Neuron (in vitro differentiated cells): ENCODE data around the gene SV2C.

Experiments used
- H2AFZ ChIP-seq: one replicate; pipeline ENCODE4 v1.6.1; 2013; ENCODE audit warnings: low read depth, mild to moderate bottlenecking, inconsistent platforms, low read length, moderate library complexity
- H3K27me3 ChIP-seq: one replicate; pipeline ENCODE4 v1.6.1; 2013; ENCODE audit warnings: low read length; ENCODE audit not compliant: insufficient read depth
- H3K36me3 ChIP-seq: one replicate; pipeline ENCODE4 v1.6.1; 2013; ENCODE audit warnings: low read length; ENCODE audit not compliant: insufficient read depth
- H3K4me1 ChIP-seq: one replicate; pipeline ENCODE4 v1.6.1; 2013; ENCODE audit warnings: low read length; ENCODE audit not compliant: insufficient read depth
- H3K4me3 ChIP-seq: 2 replicates; pipeline ENCODE4 v1.5.1; 2013; ENCODE audit warnings: mild to moderate bottlenecking, low read length, moderate library complexity
- H3K9me3 ChIP-seq: one replicate; pipeline ENCODE4 v1.6.1; 2013; ENCODE audit warnings: low read length

SV2C gene

DNA sequence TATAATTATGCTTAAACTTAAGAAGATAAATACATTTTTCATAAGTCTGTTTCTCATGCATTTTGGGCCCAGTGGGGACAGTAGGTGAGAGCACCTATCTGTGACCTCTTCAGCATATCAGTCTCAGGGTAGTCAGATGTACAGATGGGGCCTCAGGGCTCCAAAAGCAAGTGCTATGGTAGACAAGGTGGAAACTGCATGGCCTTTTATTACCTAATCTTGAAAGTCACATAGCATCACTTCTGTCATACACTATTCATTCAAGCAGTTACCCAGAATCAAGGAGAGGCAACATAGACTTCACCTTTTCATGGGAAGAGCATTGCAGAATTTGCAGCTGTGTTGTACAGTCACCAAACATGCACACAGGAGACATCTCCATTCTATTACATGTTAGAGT, 94.8 kb downstream of the SV2C start:
- Histone ChIP-seq H3K9me3 (no peaks in the 10 kb centered on the region), H3K27me3 (no peaks in the 10 kb centered on the region), H3K36me3 (no peaks in the 10 kb centered on the region), H3K4me1 (no peaks in the 10 kb centered on the region), H2AFZ (no peak overlapping the region), H3K4me3 (no peak overlapping the region)

DNA sequence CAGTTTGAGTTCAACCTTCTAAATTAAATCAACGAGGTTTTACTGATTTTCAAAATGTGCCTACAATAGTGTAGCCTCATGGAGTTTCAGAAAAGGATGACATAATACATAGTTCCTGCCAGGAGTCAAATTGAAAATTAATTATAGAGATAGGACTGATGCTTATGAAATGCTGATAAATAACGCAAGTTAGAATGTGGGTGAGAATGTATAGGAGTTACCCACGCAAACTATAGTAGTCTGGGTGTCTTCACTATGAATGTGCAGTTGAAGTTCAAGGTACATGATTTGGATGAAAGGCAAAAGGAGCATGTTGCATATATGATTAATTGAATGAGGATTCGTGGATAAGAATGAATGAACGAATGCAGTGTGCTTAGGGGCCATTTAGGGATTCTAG, 95.7 kb downstream of the SV2C start:
- no peaks in the 10 kb centered on the region for H3K9me3 ChIP-seq
- H3K4me1 ChIP-seq: no peaks in the 10 kb centered on the region
- H3K4me3 ChIP-seq: no peak overlapping the region
- no peak overlapping the region for H2AFZ ChIP-seq
- no peaks in the 10 kb centered on the region for H3K27me3 ChIP-seq
- no peaks in the 10 kb centered on the region for H3K36me3 ChIP-seq

DNA sequence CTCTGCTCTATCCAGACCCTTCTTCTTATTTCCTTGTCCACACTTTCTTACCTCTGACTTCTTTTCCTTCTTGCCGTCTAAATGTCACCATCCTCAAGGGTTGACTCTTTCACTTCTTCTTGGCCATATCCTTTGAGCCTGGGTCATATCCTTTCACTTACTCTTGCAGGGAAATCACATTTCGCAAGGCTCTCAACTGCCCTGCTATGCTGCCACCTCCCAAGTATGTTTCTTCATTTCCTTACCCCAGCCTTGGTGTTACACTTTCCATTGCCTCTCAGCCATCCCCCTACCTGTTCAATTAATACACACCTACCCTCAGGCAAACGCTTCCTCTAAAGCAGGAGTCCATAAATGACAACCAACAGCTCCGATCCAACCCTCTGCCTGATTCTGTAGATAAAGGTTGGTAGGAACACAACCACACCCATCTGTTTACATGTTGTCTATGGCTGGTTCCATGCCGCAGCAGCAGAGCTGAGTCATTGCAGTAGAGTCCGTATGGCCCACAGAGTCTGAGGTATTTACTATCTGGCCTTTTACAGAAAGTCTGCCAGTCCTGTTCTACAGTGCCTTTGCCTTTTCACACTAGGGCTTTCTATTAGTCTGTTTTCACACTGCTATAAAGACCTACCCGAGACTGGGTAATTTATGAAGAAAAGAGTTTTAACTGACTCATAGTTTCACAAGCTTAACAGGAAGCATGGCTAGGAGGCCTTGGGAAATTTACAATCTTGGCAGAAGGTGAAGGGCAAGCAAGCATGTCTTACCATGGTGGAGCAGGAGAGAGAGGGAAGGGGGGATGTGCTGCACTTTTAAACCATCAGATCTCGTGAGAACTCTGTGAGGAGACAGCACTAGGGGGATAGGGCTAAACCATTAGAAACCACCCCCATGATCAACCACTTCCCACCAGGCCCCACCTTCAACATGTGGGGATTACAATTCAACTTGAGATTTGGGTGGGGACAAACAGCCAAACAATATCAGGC, 97.9 kb downstream of the SV2C start:
- H3K27me3 ChIP-seq: no peaks in the 10 kb centered on the region
- H3K9me3 ChIP-seq: no peaks in the 10 kb centered on the region
- no peak overlapping the region for H2AFZ ChIP-seq
- H3K4me3 ChIP-seq: no peak overlapping the region
- H3K4me1 ChIP-seq: no peaks in the 10 kb centered on the region
- H3K36me3 ChIP-seq: no peaks in the 10 kb centered on the region

DNA sequence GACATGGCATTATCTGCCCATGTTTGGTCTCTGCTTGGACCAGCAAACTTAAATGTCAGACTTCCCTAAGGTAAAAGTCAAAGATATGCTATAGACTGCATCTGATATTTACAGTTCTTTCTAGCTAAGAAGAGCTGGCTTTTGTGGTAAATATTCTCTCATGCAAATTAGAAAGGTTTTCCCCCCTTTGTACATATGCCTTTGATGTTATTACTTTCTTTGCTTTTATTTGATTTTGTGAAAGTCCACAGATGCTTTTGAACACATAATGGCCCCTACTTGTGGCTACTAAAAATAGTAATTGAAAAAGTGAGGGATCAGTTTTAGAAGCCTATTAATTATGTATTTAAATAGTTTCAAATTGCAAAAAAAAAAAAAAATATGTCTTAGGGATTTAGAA, 104.2 kb downstream of the SV2C start:
- Histone ChIP-seq H3K4me3 (no peak overlapping the region), H3K4me1 (no peaks in the 10 kb centered on the region), H3K9me3 (no peaks in the 10 kb centered on the region), H3K36me3 (no peaks in the 10 kb centered on the region), H3K27me3 (no peaks in the 10 kb centered on the region), H2AFZ (no peak overlapping the region)

DNA sequence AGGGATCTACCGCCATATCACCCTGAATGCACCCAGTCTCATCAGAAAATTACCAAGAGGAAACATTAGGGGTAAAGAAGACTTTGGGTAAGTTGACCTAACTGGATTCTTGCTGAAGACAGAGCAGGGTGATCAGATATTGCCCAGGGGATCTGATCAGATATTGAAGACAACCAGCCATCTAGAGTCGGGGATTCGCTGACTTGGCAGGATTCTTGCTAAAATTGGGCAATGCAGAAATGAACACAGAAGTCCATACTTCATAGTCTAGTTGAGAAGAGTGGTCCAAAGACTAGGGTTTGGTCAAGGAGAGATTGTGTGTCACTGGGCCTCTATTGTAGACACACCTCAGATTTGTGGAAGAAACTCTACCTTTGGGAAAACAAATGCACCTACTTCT, 107.2 kb downstream of the SV2C start:
- no peak overlapping the region for H3K4me3 ChIP-seq
- no peak overlapping the region for H2AFZ ChIP-seq
- no peaks in the 10 kb centered on the region for H3K27me3 ChIP-seq
- H3K9me3 ChIP-seq: no peaks in the 10 kb centered on the region
- no peaks in the 10 kb centered on the region for H3K36me3 ChIP-seq
- H3K4me1 ChIP-seq: no peaks in the 10 kb centered on the region

DNA sequence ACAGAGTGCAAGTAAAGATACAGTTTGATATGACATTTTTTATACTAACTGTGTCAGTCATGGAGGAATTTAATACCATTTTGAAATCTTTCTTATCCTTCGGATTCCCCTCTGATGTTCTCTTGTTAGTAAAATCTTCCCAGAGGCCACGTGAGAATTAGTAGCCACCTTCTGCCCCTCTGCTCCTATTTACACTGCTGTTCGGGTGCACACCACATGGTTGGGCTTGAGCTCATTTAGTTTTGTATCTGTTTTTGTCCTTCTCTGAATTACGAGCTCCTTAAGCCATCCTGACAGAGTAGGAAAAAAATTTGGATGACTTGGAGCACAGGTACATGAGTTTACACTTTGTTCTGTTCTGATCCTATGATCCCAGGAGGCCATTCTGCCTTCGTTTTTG, 109.7 kb downstream of the SV2C start:
- H3K36me3 ChIP-seq: no peaks in the 10 kb centered on the region
- no peak overlapping the region for H2AFZ ChIP-seq
- H3K4me1 ChIP-seq: no peaks in the 10 kb centered on the region
- H3K27me3 ChIP-seq: no peaks in the 10 kb centered on the region
- H3K4me3 ChIP-seq: no peak overlapping the region
- no peaks in the 10 kb centered on the region for H3K9me3 ChIP-seq

DNA sequence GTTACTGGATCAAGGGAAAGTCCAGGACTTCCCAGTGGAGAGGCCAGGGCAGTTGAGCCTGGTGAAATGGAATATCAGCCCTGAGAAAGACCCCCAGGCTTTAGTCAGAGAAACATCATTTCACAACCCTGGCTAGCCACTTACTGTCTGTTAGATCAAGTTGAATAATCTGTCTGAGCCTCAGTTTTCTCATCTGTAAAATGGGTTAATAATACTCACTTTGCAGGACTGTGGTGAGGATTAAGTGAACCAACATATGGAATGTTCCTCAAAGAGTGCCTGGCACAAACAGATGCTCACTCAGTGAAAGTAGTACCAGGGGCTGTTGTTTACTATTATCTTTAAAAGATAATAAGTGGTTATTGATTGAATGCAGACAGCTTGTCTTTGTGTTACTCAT, 110.5 kb downstream of the SV2C start:
- Histone ChIP-seq H3K4me1 (no peaks in the 10 kb centered on the region), H3K4me3 (no peak overlapping the region), H3K9me3 (no peaks in the 10 kb centered on the region), H3K36me3 (no peaks in the 10 kb centered on the region), H3K27me3 (no peaks in the 10 kb centered on the region), H2AFZ (no peak overlapping the region)

DNA sequence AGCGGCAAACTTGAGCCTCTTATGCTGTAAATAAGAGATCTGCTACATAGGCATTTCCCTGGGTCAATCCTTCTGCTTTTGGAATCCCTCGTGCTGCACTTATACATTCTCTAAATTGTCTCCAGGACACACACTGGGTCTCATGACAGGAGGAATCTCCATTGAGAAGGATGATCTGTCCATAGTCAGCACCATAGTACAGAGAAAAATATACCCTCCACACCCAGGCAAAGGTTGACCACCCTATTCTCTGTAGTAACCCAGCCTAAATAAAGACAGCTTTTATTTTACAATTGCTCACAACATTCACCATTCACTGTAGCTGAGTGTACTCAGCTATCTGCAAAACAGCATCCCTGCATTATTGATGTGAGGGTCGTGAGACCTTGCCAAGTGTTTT, 111.2 kb downstream of the SV2C start:
- Histone ChIP-seq H3K4me1 (no peaks in the 10 kb centered on the region), H2AFZ (no peak overlapping the region), H3K36me3 (no peaks in the 10 kb centered on the region), H3K27me3 (no peaks in the 10 kb centered on the region), H3K4me3 (no peak overlapping the region), H3K9me3 (no peaks in the 10 kb centered on the region)

DNA sequence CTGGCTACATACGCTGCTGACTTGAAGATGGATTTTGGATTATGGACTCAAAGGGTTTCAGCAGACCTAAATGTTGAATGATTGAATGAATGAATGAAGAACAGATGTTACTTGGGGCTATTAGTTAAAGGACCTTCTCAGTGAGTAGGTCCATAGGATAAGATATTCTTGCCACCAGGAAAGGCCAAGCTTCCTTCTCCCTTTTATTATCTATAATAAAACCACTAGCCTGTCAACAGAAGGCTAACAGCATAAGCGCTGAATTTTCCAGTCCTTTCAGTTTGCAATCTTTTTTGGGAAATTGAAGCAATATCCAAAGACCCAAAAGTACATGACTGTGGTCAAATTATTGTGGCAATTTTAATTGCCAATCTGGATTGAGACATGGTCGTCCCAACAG, 113.3 kb downstream of the SV2C start:
- H3K27me3 ChIP-seq: no peaks in the 10 kb centered on the region
- H3K9me3 ChIP-seq: no peaks in the 10 kb centered on the region
- H3K4me1 ChIP-seq: no peaks in the 10 kb centered on the region
- H3K4me3 ChIP-seq: no peak overlapping the region
- no peaks in the 10 kb centered on the region for H3K36me3 ChIP-seq
- no peak overlapping the region for H2AFZ ChIP-seq

DNA sequence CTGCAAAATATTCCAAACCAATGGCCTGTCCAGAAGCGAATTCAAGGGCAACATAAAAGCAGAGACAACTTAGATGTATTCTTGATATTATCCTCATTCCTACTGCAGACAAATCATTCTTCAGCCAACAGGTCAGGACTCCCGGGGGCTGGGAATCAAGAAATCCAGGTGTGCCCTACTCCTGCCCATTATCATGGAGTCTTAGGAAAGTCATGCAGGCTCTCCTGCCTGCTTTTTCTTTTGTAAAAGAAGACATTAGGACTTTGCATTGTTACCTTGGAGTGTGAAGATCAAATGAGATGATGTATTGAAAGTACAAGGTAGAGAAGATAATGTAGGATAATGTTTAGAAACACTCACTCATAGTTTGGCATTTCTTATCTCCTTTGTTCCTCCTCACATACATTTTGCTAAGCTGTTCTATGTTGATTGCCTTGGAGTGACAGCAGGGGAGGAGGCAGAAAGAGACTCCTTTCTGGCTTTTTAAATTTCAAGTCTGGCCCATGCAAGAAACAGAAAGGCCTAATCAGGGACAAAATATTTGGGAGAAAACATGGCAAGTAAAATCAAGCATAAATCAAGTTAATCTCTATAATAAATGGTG, 113.8 kb downstream of the SV2C start:
- H3K9me3 ChIP-seq: no peaks in the 10 kb centered on the region
- no peaks in the 10 kb centered on the region for H3K27me3 ChIP-seq
- no peak overlapping the region for H3K4me3 ChIP-seq
- no peaks in the 10 kb centered on the region for H3K36me3 ChIP-seq
- H3K4me1 ChIP-seq: no peaks in the 10 kb centered on the region
- no peak overlapping the region for H2AFZ ChIP-seq

DNA sequence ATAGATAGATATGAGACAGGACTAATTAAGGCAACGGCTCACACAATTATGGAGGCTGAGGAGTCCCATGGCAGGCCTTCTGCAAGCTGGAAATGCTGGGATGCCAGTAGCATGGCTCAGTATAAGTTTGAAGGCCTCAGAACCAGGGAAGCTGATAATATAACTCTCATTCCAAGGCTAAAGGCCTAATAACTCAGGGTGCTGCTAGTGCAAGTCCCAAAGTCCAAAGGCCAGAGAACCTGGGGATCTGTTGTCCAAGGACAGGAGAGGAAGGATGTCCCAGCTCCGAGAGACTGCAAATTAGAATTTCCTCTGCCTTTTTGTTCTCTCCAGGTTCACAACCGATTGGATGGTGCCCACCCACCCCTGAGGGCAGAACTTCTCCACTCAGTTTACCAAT, 114.5 kb downstream of the SV2C start:
- no peaks in the 10 kb centered on the region for H3K27me3 ChIP-seq
- H3K4me3 ChIP-seq: no peak overlapping the region
- no peaks in the 10 kb centered on the region for H3K4me1 ChIP-seq
- H3K36me3 ChIP-seq: no peaks in the 10 kb centered on the region
- H3K9me3 ChIP-seq: no peaks in the 10 kb centered on the region
- H2AFZ ChIP-seq: no peak overlapping the region

DNA sequence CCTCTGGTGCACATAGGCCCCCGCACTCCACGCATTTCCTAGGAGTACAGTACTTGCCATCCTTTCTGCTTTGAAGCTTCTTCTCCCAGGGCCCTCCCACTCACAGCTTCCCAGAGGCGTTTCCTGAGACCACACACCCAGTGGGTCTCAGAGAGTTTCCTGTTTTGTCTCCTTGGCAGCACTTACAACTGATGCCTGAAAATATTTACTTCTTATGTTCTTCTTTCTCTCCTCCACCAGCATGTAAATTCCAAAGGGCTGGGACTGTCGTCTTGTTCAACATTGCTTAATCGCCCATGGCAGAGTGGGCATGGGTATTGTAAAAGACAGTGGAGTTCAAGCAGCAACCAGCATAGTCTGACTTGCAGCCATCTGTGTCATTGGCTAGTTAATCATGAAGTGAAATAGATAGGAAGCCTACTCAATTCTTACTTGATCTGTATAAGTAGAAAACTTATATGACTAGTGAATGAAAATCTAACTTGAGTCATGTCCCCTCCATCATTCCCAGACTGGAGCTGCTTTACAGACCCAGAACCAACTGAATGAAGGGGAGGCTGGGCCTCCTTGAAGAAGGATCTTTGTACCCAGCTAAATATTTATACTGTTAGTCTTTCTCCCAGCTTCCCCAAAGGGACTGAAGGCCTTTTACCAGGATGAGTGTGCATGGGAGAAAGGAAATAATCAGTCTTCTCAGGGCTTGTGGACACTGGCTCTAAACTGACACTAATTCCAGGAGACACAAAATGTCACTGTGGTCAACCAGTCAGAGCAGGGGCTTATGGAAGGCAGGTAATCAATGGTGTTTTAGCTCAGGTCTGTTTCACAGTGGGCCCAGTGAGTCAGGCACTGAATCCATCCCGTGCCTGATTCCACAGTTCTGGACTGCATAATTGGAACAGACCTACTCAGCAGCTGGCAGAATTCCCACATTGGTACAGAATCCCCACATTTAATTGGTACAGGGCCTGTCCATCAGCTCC, 116.4 kb downstream of the SV2C start:
- no peaks in the 10 kb centered on the region for H3K9me3 ChIP-seq
- H3K4me3 ChIP-seq: no peak overlapping the region
- no peaks in the 10 kb centered on the region for H3K4me1 ChIP-seq
- H2AFZ ChIP-seq: no peak overlapping the region
- H3K36me3 ChIP-seq: no peaks in the 10 kb centered on the region
- H3K27me3 ChIP-seq: no peaks in the 10 kb centered on the region

DNA sequence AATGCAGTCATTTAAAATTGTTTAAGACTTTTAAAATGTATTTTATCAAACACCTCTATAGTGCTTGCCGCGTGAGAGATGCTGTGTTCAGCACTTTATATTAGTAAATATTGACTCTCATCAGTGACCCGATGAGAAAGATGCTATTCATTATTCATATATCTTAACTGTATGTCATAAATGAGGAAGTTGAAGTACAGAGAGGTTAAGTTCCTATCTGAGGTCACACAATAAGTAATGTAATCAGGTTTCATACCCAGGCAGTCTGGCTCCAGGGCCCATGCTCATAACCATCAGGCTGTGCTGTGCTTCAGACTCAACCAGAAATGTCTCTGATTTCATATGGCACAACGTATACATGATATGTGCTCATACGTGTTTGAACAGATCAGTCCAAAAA, 119.0 kb downstream of the SV2C start:
- H3K4me3 ChIP-seq: no peak overlapping the region
- H3K27me3 ChIP-seq: no peaks in the 10 kb centered on the region
- H3K9me3 ChIP-seq: no peaks in the 10 kb centered on the region
- H3K4me1 ChIP-seq: no peaks in the 10 kb centered on the region
- H2AFZ ChIP-seq: no peak overlapping the region
- no peaks in the 10 kb centered on the region for H3K36me3 ChIP-seq
